ENCODE measurements around the gene EMP1.

Gene EMP1

GRCh38 chr12:13196130-13196921 lies at the start of gene EMP1:
EMP1 (plus strand) TSS chr12:13196726; CDS start chr12:13211511, 14,785 bp downstream.
- no peak for DNase-seq

- no peak for DNase-seq
Measured at GRCh38 chr12:13147688-13148484, 48.6 kb upstream of the EMP1 start.

GRCh38 chr12:13148485-13148847 lies 48.1 kb upstream of the EMP1 start:
- no peak for DNase-seq

- no peak for DNase-seq
Measured at GRCh38 chr12:13149411-13149810, 47.1 kb upstream of the EMP1 start.

- DNase-seq = no peak
Measured at GRCh38 chr12:13152281-13152680, 44.2 kb upstream of the EMP1 start.

- no peak for DNase-seq
Measured at GRCh38 chr12:13152756-13153155, 43.8 kb upstream of the EMP1 start.

GRCh38 chr12:13153180-13153579 lies 43.3 kb upstream of the EMP1 start:
- no peak for DNase-seq

- DNase-seq = no peak
Measured at GRCh38 chr12:13154027-13154538, 42.4 kb upstream of the EMP1 start.

- no peak for DNase-seq
Measured at GRCh38 chr12:13154831-13155230, 41.7 kb upstream of the EMP1 start.

- no peak for DNase-seq
Measured at GRCh38 chr12:13156277-13156676, 40.2 kb upstream of the EMP1 start.

- no peak for DNase-seq
Measured at GRCh38 chr12:13161172-13161571, 35.4 kb upstream of the EMP1 start.

- DNase-seq = no peak
Measured at GRCh38 chr12:13162904-13163303, 33.6 kb upstream of the EMP1 start.

- no peak for DNase-seq
Measured at GRCh38 chr12:13163868-13164635, 32.5 kb upstream of the EMP1 start.

GRCh38 chr12:13164921-13165616 lies 31.5 kb upstream of the EMP1 start:
- DNase-seq = no peak

GRCh38 chr12:13165617-13166041 lies 30.9 kb upstream of the EMP1 start:
- no peak for DNase-seq

- DNase-seq = no peak
Measured at GRCh38 chr12:13167226-13167625, 29.3 kb upstream of the EMP1 start.

- no peak for DNase-seq
Measured at GRCh38 chr12:13167906-13168305, 28.6 kb upstream of the EMP1 start.

- no peak for DNase-seq
Measured at GRCh38 chr12:13169272-13169671, 27.3 kb upstream of the EMP1 start.

- DNase-seq = no peak
Measured at GRCh38 chr12:13170892-13171490, 25.5 kb upstream of the EMP1 start.

GRCh38 chr12:13171921-13172859 lies 24.3 kb upstream of the EMP1 start:
- DNase-seq = no peak
